Measurements from ENCODE around the gene LRRC71. TPM values are rescaled to one million over a fixed set of nuclear protein-coding genes. Genes with fewer than 3 reads are reported as not detected.

The LRRC71 gene
- total RNA-seq, 1 experiment from 2014 or later = not detected

DNA sequence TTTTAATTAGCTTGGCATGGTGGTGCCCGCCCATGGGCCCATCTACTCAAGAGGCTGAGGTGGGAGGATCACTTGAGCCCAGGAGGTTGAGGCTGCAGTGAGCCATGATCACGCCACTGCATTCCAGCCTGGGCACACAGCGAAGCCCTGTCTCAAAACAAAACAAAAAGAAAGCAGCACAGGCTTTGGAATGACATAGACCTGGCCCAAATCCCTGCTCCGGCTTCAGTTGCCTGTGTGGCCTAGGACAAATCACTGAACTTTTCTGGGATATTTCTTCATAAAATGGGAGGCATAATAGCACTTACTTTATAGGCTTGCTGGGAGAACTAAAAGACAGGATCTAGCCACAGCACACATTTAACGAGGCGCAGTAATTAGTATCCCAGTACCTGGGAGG, 24.5 kb upstream of the LRRC71 start:
- H3K4me3 ChIP-seq = no peak overlapping the region
- no peaks in the 10 kb centered on the region for H3K9me3 ChIP-seq (replicated peaks)
- H3K27ac ChIP-seq = peak overlapping the region; percentile 98
- H3K27me3 ChIP-seq (replicated peaks) = peaks cover 4% of the 10 kb centered on the region; the same call in 1 of the 2 replicates
- H3K4me1 ChIP-seq (replicated peaks) = peaks cover 52% of the 10 kb centered on the region
- DNase-seq (ENCODE audit: low read depth in 1 of 2, low spot score in 2 of 2) = no peak
- H3K36me3 ChIP-seq = no peaks in the 10 kb centered on the region

DNA sequence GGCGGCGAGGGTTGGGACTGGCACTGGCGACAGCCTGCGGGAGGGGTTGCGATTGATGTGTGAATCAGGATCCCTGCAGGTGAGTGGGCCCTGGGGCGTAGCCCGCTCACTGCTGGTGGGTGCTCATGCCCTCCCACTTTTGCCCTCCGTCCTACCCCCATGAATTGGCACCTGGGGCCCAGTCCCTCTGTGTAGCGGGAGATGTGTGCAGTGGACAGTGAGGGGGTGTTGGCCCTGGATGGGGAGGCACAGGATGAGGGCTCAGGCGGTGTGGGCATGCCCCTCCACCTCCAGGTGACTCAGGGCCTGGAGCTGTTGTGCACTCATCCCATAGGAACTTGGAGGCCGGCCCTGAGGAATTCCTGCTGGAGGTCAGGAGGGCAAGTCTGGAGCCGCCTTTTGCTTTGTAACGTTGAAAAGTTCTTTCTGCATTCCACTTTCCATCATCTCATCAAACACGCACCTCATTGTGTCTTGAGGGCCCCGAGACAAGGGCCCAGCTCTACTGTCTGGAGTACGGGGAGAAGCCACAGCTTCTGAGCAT, 23.9 kb upstream of the LRRC71 start:
- Histone ChIP-seq H3K9me3 (replicated peaks) (no peaks in the 10 kb centered on the region), H3K4me3 (no peak overlapping the region), H3K27ac (peak overlapping the region; percentile 98), H3K27me3 (replicated peaks) (peaks cover 4% of the 10 kb centered on the region; the same call in 1 of the 2 replicates), H3K4me1 (replicated peaks) (peaks cover 52% of the 10 kb centered on the region), H3K36me3 (no peaks in the 10 kb centered on the region)
- DNase-seq (ENCODE audit: low read depth in 1 of 2, low spot score in 2 of 2) = peak; percentile 92 to 97

DNA sequence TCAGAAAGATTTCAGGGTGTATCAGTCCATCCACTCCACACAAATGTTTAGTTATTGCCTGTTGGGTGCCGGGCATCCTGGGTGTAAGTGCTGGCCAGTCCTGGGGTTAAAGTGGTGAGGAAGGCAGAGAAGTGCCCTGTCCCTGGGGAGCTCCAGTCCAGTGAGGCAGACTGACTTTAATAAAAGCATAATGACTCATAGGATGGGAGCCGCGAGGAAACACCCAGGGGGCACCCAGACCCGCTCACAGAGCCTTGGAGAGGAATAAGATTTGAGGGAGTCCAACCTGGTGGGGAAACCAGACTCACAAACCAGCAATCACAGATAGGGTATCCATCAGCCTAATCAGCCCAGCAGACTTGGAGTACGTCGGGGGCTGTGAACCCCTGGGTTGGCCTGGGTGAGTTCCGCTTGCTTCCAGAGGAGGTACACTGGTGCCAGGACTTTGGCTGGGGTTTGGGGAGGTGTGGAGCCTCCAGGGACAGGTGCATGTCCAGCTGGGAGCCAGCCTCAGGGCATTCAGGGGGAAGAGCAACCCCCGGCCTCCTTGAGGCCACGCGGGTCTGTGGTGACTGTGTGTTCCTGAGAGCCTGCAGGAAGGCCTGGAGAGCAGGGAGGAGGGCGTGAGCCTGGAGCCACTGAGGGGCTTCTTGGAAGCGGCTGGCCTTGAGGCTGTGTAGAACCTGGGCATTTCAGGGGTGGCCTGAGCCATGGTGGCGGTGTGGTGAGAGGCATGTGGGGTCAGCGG, 23.2 kb upstream of the LRRC71 start:
- H3K27me3 ChIP-seq (replicated peaks) = no peaks in the 10 kb centered on the region
- peaks cover 48% of the 10 kb centered on the region for H3K4me1 ChIP-seq (replicated peaks)
- no peak overlapping the region for H3K4me3 ChIP-seq
- H3K9me3 ChIP-seq (replicated peaks) = no peaks in the 10 kb centered on the region
- no peaks in the 10 kb centered on the region for H3K36me3 ChIP-seq
- H3K27ac ChIP-seq = peak overlapping the region; percentile 98
- peak; percentile 85 to 86 for DNase-seq (ENCODE audit: low read depth in 1 of 2, low spot score in 2 of 2)

DNA sequence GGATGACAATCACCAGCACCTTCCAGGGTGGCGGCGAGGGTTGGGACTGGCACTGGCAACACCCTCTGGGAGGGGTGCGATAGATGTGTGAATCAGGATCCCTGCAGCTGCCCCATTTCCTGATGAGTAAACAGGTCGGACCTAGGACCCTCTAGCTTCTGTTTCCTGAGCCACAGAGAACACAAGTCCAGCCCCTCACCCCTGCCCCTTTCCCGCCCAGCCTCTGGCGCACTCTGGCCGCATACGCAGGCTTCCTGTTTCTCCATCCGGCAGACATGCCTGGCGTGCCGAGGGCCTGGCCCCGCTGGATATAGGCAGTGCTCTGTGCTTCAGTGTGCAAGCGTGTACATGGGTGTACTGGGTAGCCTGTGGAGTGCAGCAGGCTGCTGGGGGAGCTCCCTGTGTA, 22.3 kb upstream of the LRRC71 start:
- Histone ChIP-seq H3K4me3 (peak overlapping the region; percentile 9; the same call in 1 of the 2 replicates), H3K9me3 (replicated peaks) (no peaks in the 10 kb centered on the region), H3K27me3 (replicated peaks) (no peaks in the 10 kb centered on the region), H3K36me3 (no peaks in the 10 kb centered on the region), H3K4me1 (replicated peaks) (peaks cover 48% of the 10 kb centered on the region), H3K27ac (peak overlapping the region; percentile 98)
- no peak for DNase-seq (ENCODE audit: low read depth in 1 of 2, low spot score in 2 of 2)

DNA sequence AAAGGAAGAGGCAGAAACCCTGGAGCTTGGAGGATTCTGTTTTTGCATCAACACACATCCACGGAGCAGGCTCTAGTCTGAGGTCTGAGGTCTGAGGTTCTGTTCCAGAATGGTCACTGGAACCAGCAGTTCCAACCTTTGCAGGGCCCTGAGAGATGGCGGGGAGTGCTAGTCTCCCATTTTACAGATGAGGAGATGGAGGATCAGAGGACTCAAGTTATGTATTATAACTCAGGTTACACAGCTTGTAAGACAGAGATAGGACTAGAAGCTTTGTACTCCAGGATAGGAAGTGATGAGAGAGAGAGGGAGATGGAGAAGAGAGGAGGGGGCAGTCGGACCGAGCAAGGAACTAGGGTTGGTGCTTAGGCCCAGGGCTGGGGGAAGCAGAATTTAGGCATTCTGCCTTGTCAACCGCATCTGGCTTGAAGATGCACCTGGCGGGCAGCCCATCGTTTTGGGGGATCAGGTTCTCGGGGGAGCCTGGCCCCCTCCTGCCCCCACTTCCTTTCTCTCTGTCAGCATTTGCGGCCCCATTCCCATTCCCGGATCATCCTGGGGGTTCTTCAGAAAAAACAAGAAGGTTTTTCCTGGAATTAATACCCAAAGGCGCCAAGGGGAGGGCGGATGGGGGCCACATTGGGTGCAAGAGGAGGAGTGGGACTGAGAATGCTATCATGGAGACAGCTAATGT, 21.3 kb upstream of the LRRC71 start:
- H3K4me3 ChIP-seq = no peak overlapping the region
- H3K4me1 ChIP-seq (replicated peaks) = peaks cover 48% of the 10 kb centered on the region
- H3K36me3 ChIP-seq = no peaks in the 10 kb centered on the region

DNA sequence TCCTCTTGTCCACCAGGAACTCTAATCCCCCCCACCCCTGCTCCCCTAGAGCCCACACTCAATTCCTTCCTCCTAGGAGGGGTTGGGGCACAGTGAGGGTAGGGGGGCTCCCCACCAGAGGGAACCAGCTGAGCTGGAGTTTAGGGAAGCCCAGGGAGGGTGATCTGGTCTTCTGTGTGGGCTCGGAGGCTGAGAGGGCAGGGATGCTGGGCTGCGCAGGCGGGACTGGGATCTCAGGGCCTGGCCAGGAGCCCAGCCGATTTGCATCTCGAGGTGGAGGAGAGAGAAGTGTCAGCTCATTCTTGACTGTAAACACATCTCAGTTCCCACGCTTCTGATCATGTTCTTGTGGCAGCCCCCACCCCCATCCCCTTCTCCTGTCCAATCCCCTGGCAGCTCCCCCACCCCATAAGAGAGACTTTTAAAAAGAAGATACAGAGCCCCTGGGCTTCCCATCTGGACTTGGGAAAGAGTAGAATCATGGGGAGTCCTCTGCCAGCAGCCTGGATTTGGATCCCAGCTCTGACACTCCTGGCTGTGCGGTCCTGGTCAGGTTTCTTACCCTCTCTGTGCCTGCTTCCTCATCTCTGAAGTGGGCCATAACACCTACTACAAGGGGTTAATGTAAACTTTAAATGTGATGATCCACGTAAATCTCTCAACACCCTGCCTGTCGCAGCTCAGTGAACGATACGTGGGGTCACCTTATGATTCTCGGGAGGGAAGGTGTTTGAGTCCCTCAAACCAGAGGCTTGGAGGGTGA, 20.3 kb upstream of the LRRC71 start:
- Histone ChIP-seq H3K9me3 (replicated peaks) (no peaks in the 10 kb centered on the region), H3K4me1 (replicated peaks) (peaks cover 41% of the 10 kb centered on the region), H3K27ac (no peak overlapping the region), H3K4me3 (no peak overlapping the region), H3K27me3 (replicated peaks) (no peaks in the 10 kb centered on the region), H3K36me3 (no peaks in the 10 kb centered on the region)
- no peak for DNase-seq (ENCODE audit: low read depth in 1 of 2, low spot score in 2 of 2)

More for the DNA sequence above, 21.3 kb upstream of the LRRC71 start:
- no peak for DNase-seq (ENCODE audit: low read depth in 1 of 2, low spot score in 2 of 2)
- Histone ChIP-seq H3K27me3 (replicated peaks) (no peaks in the 10 kb centered on the region), H3K27ac (peak overlapping the region; percentile 98), H3K9me3 (replicated peaks) (no peaks in the 10 kb centered on the region)

DNA sequence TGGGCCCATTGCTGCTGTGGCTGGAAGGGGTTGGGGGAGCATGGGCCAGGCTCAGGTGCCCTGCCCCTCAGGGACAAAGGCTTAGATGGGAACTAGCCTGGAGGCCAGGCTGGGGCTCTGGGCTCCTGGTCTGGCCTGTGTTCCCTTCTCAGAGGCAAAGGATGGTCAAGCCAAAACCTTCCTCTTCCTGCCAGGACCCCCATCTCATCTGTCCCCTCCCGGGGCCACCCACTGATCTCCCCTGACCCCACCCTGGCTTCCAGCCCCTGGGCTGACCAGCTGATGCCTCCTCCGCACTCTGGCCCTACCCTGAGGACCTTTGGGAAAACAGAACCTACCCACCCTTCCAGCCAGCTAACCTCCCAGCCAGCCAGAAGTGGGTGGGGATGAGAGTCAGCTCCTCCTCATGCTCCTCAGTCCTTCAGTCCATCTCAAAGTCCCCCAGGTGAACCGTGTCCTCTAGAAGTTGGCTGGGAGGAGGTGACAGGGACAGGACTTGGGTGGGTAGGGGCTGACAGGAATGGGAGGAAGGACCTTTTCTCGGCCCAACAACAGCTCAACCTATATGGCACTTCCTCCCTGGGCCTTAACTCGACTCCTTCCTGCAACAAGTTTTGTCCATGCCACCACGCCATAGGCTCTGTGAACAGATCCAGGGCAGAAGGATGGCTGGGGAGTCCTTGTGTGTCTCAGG, 19.4 kb upstream of the LRRC71 start:
- Histone ChIP-seq H3K4me1 (replicated peaks) (peaks cover 32% of the 10 kb centered on the region), H3K9me3 (replicated peaks) (no peaks in the 10 kb centered on the region), H3K4me3 (no peak overlapping the region), H3K27me3 (replicated peaks) (no peaks in the 10 kb centered on the region), H3K27ac (no peak overlapping the region), H3K36me3 (no peaks in the 10 kb centered on the region)
- DNase-seq (ENCODE audit: low read depth in 1 of 2, low spot score in 2 of 2) = no peak

DNA sequence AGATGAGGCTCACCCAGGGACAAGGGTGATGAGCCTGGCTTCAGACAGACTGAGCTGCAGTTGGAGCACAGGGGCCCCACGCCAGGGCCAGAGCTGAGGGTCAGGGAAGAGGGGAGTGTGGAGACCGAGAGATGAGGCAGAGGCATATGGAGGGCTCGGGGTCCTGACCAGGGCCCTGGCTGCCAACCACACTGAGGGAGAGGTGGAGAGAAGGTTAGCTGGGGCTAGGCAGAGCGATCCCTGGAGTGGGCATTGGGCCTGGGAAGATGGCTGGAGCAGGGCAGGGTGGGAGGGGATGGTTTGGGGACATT, 18.9 kb upstream of the LRRC71 start:
- Histone ChIP-seq H3K4me3 (no peak overlapping the region), H3K36me3 (no peaks in the 10 kb centered on the region), H3K27ac (no peak overlapping the region), H3K9me3 (replicated peaks) (no peaks in the 10 kb centered on the region), H3K27me3 (replicated peaks) (no peaks in the 10 kb centered on the region), H3K4me1 (replicated peaks) (peaks cover 27% of the 10 kb centered on the region)
- DNase-seq (ENCODE audit: low read depth in 1 of 2, low spot score in 2 of 2) = no peak

DNA sequence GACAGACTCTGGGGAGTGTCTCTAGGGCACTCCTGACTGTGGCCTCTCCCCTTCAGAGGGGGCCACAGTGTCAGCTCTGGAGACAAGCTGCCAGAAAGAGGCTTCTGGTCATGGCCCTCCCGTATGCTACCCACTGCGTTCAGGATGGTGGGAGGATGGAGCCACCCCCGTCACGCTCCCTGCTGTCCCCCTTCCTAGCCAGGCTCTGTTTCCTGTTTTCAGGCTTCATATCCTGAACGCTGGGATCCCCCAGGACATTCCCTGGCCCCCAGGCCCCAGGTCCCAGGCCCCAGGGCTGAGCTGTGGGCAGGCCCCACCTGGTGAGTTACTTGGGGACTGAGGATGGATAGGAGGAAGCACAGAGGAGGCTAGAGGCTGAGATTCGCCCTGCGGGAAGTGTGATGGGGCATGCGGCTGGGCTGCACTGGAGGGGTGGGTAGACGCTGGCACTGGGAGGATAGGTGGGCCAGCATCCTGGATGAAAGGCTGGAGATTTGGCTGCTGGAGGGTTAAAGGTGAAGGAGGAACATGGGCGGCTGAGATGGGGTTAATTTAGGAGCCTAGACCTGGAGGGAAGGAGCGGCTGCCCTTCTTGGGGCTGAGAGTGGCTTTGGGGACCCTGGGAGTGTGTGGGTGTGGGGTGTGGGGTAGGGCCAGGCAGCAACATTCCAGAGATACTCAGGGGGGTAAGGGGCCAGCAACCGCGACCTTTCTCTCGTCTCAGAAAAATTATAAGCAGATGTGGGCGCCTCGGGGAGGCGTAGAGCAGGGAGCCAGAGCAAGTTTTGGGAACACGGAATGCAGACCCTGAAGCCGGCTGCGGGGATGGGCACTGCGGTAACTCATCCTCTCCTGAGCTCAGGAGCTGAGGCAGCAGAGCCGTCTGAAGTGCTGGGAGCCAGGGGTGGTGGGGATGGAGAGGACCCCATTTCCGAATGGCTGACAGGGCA, 18.2 kb upstream of the LRRC71 start:
- Histone ChIP-seq H3K27ac (no peak overlapping the region), H3K9me3 (replicated peaks) (no peaks in the 10 kb centered on the region), H3K4me3 (no peak overlapping the region), H3K36me3 (no peaks in the 10 kb centered on the region), H3K27me3 (replicated peaks) (no peaks in the 10 kb centered on the region), H3K4me1 (replicated peaks) (peaks cover 26% of the 10 kb centered on the region)
- DNase-seq (ENCODE audit: low read depth in 1 of 2, low spot score in 2 of 2) = no peak

DNA sequence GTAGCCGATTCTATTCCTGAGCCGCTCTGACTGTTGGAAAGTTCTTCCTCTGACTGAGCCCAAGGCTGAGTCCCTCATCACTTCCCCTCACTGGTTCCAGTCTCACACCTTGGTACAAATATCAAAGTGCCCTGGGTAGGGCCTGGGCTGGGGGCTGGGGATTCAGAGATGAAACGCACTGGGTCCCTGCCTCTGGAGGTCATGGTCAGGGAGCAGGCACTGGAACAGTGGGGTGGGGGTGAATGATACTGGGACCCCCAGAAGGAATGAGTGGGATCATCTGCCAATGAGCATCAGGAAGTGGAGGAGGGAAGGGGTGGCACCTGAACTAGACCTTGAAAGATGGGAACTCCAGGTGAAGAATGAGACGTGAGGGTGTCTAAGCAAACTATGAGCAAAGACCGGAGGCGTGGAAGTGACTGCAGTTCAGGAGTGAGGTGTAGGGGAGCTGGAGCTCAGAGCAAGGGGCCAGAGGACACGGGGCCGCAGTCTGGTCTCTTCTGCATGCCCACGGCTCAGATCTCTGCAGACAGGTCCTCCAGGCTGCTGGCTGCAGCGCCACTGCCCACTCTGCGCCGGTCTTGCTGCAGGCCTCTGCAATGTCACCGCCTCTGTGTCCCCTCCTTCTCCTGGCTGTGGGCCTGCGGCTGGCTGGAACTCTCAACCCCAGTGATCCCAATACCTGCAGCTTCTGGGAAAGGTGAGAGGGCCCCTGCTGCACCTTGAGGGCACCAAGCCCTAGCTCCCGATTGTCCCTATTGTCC, 16.9 kb upstream of the LRRC71 start:
- Histone ChIP-seq H3K27ac (no peak overlapping the region), H3K36me3 (no peaks in the 10 kb centered on the region), H3K4me1 (replicated peaks) (peaks cover 19% of the 10 kb centered on the region), H3K4me3 (no peak overlapping the region), H3K9me3 (replicated peaks) (no peaks in the 10 kb centered on the region), H3K27me3 (replicated peaks) (no peaks in the 10 kb centered on the region)
- DNase-seq (ENCODE audit: low read depth in 1 of 2, low spot score in 2 of 2) = no peak

DNA sequence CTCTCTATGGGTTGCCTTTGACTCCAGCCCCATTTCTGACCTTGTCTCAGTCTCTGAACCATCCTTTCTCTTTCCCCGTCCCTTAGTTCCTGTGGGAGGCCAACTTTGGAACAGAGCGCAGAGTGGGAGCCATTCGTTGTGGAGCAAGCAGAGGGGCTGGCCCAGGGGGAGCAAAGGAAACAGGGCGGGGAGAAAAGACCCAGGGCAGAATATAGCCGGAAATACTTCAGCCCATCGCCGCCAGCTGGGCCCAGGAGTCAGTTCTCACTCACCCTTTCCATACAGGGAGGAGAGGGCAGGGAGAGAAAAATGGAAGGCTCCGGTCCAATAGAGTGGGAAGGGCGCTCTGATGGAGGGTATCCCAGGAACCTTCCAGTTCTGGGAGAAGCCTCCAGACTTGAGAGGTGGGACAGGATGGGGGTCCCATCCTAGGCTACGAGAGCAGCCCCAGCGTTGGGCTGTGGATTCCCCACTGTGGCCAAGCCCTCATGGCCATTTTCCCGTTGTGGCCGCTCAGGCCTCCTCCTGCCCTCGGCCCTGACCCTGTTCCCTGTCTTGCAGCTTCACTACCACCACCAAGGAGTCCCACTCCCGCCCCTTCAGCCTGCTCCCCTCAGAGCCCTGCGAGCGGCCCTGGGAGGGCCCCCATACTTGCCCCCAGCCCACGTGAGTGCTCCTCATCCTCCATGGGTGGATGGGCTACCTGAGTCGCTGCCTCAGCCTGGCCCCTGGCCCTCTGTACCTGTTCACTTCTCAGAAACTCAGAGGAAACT, 16.1 kb upstream of the LRRC71 start:
- Histone ChIP-seq H3K4me1 (replicated peaks) (peaks cover 12% of the 10 kb centered on the region), H3K27ac (no peak overlapping the region), H3K9me3 (replicated peaks) (no peaks in the 10 kb centered on the region), H3K36me3 (no peaks in the 10 kb centered on the region), H3K4me3 (no peak overlapping the region), H3K27me3 (replicated peaks) (no peaks in the 10 kb centered on the region)
- no peak for DNase-seq (ENCODE audit: low read depth in 1 of 2, low spot score in 2 of 2)
